Hepatocyte (in vitro differentiated cells): ENCODE results near the gene BRD4. TPM values are rescaled to one million over a fixed set of nuclear protein-coding genes. Genes with fewer than 3 reads are reported as not detected.

Experiments used
- DNase-seq: peaks from one replicate; pipeline ENCODE4 v3.0.0-alpha.2; 2016; ENCODE audit warnings: low spot score
- H2AFZ ChIP-seq: fragments of 200-600 bp; sonication (generic); 2 replicates; pipeline ENCODE4 v1.6.0; 2016; ENCODE audit warnings: antibody characterized with exemption, mild to moderate bottlenecking
- H3K27ac ChIP-seq: fragments of 200-600 bp; sonication (generic); 2 replicates; pipeline ENCODE4 v1.5.1; 2016; ENCODE audit warnings: mild to moderate bottlenecking
- H3K27me3 ChIP-seq: fragments of 200-600 bp; sonication (generic); 2 replicates; pipeline ENCODE4 v1.6.1; 2016
- H3K36me3 ChIP-seq: fragments of 200-600 bp; sonication (generic); replicated peaks from 2 replicates; pipeline ENCODE4 v1.5.1; 2016; ENCODE audit warnings: low read depth; ENCODE audit not compliant: insufficient read depth
- H3K4me1 ChIP-seq: fragments of 200-600 bp; sonication (generic); 2 replicates; pipeline ENCODE4 v1.5.1; 2016; ENCODE audit warnings: mild to moderate bottlenecking, moderate library complexity; ENCODE audit not compliant: insufficient read depth
- H3K4me2 ChIP-seq: fragments of 200-600 bp; sonication (generic); 2 replicates; pipeline ENCODE4 v1.6.0; 2016
- H3K4me3 ChIP-seq: fragments of 200-600 bp; sonication (generic); 2 replicates; pipeline ENCODE4 v1.5.1; 2016; ENCODE audit warnings: mild to moderate bottlenecking
- H3K79me2 ChIP-seq: fragments of 200-600 bp; sonication (generic); 2 replicates; pipeline ENCODE4 v1.6.0; 2017; ENCODE audit warnings: mild to moderate bottlenecking
- H3K9me2 ChIP-seq: fragments of 200-600 bp; sonication (generic); replicated peaks from 2 replicates; pipeline ENCODE4 v1.6.0; 2017; ENCODE audit warnings: mild to moderate bottlenecking; ENCODE audit not compliant: insufficient read depth
- H3K9me3 ChIP-seq: fragments of 200-600 bp; sonication (generic); 2 replicates; pipeline ENCODE4 v1.5.1; 2016; ENCODE audit warnings: low read depth, mild to moderate bottlenecking
- H4K20me1 ChIP-seq: fragments of 200-600 bp; sonication (generic); 2 replicates; pipeline ENCODE4 v1.6.0; 2016; ENCODE audit warnings: mild to moderate bottlenecking; ENCODE audit not compliant: insufficient read depth, poor library complexity, severe bottlenecking
- EZH2 ChIP-seq: fragments of 200-600 bp; sonication (generic); IDR thresholded peaks from 2 replicates; pipeline ENCODE4 v1.6.1; 2016; ENCODE audit warnings: antibody characterized with exemption, mild to moderate bottlenecking, borderline replicate concordance
- EZH2phosphoT487 ChIP-seq: fragments of 200-600 bp; sonication (generic); IDR thresholded peaks from one replicate; pipeline ENCODE4 v1.6.1; 2018; ENCODE audit warnings: antibody characterized with exemption, mild to moderate bottlenecking, low read depth, moderate library complexity; ENCODE audit not compliant: unreplicated experiment, severe bottlenecking
- WGBS: methylation state at CpG from one replicate; pipeline ENCODE4 v1.1.6; 2016; ENCODE audit warnings: low lambda C conversion rate; ENCODE audit errors: missing lambda C conversion rate; 5-methylcytosine and 5-hydroxymethylcytosine counted together
- polyA plus RNA-seq: library from polyadenylated mRNA; unstranded; fragments of >200 nt; fragmentation: Nextera tagmentation; extraction: Ambion mirVana; gene quantifications from 2 replicates; pipeline ENCODE4 v1.2.1, GENCODE V29; 2016
- total RNA-seq: library from RNA; depleted of rRNA; stranded (reverse); fragments of >200 nt; gene quantifications from 2 replicates; pipeline ENCODE4 v1.2.3, GENCODE V29; 2014
- TF ChIP-seq, protein P1 (sequence below): fragments of 200-600 bp; sonication (generic); IDR thresholded peaks from 2 replicates; pipeline ENCODE4 v1.5.1; 2016; ENCODE audit warnings: antibody characterized with exemption, mild to moderate bottlenecking; ENCODE audit not compliant: poor library complexity

The BRD4 gene
- total and polyA plus RNA-seq, 2 experiments from 2014 or later = 18.0 to 88.4 TPM

- Histone ChIP-seq H3K27me3 (no peaks in the 10 kb centered on the region), H3K4me1 (peaks cover 90% of the 10 kb centered on the region), H4K20me1 (peaks cover 100% of the 10 kb centered on the region), H3K79me2 (peaks cover 100% of the 10 kb centered on the region), H3K4me3 (no peak overlapping the region), H3K9me2 (no peaks in the 10 kb centered on the region), H3K9me3 (no peaks in the 10 kb centered on the region), H3K4me2 (peak overlapping the region; percentile 14), H3K27ac (peak overlapping the region; percentile 54), H2AFZ (no peak overlapping the region), H3K36me3 (no peaks in the 10 kb centered on the region)
- 89% methylated on average over 5 of the region's 5 CpGs for WGBS
- TF ChIP-seq EZH2 = no peak
- TF ChIP-seq, protein P1, sequence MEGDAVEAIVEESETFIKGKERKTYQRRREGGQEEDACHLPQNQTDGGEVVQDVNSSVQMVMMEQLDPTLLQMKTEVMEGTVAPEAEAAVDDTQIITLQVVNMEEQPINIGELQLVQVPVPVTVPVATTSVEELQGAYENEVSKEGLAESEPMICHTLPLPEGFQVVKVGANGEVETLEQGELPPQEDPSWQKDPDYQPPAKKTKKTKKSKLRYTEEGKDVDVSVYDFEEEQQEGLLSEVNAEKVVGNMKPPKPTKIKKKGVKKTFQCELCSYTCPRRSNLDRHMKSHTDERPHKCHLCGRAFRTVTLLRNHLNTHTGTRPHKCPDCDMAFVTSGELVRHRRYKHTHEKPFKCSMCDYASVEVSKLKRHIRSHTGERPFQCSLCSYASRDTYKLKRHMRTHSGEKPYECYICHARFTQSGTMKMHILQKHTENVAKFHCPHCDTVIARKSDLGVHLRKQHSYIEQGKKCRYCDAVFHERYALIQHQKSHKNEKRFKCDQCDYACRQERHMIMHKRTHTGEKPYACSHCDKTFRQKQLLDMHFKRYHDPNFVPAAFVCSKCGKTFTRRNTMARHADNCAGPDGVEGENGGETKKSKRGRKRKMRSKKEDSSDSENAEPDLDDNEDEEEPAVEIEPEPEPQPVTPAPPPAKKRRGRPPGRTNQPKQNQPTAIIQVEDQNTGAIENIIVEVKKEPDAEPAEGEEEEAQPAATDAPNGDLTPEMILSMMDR = no peak
- TF ChIP-seq EZH2phosphoT487 = no peak
- no peak for DNase-seq
Observed at GRCh38 chr19:15284091-15284490, 48.2 kb downstream of the BRD4 start.

DNA sequence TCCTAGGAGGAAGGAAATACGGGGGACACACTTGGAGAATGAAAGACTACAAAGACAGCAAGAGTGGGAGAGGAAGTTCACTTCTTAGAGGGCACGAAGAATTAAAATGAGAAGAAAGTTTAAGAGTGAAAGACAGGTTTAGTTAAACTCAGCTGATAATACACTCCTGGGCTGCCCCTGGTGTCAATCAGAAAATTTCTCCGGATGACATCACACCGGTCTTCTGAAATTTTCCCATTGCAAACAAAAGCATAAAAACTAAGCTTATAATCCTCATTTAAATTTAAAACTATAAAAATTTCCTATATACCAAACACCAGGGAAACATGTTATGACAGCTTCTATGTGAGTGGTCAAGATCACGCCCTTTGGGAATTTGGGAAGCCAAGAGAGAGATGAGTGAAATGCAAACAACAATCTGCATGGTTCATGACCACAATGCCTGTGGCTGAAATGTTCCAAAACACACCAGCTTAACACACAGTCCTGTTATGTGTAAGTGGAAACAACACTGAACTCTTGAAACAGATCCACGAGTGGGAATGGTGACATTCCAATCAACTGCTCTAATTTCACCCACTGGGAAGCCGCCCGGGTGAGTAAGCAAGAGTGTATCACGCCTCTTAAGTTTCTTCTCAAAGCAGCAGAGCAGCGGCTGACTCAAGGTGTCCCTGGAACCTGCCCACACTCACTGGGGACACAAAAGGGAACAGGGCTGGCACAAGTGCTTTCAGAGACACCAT, 49.0 kb downstream of the BRD4 start:
- Histone ChIP-seq H3K4me1 (peaks cover 82% of the 10 kb centered on the region), H3K9me3 (no peaks in the 10 kb centered on the region), H3K4me2 (peak overlapping the region; percentile 10), H3K36me3 (no peaks in the 10 kb centered on the region), H3K27ac (peak overlapping the region; percentile 54), H2AFZ (no peak overlapping the region), H3K79me2 (peaks cover 100% of the 10 kb centered on the region), H3K4me3 (no peak overlapping the region), H3K9me2 (no peaks in the 10 kb centered on the region), H4K20me1 (peaks cover 100% of the 10 kb centered on the region), H3K27me3 (no peaks in the 10 kb centered on the region)
- TF ChIP-seq, protein P1 = no peak
- TF ChIP-seq EZH2 (no peak), EZH2phosphoT487 (no peak)
- no peak for DNase-seq
- 79% methylated on average over 10 of the region's 10 CpGs for WGBS

DNA sequence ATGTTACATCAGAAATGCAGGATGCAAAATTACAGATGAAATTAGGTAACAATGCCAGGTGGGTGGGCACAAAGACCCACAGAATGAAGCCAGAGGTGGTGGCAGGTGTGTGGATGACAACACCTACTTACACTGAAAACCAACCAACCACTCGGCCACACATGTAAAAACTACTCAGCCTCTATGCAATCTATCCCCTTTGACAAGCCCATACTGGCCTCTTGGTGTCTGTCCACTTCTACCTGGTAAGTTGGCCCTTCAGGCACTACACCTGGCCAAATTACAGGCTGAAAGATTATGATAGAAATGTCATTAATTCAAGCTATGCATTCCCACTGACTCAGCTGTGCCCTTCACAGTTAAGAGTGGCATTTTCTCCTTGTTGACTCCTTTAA, 50.0 kb downstream of the BRD4 start:
- no peak overlapping the region for H3K4me2 ChIP-seq
- no peak for DNase-seq
- no peaks in the 10 kb centered on the region for H3K9me2 ChIP-seq
- H3K4me3 ChIP-seq = no peak overlapping the region
- H3K27me3 ChIP-seq = no peaks in the 10 kb centered on the region
- H3K79me2 ChIP-seq = peaks cover 100% of the 10 kb centered on the region
- no peak for TF ChIP-seq EZH2phosphoT487
- TF ChIP-seq, protein P1 = no peak
- TF ChIP-seq EZH2 = no peak
- H3K9me3 ChIP-seq = no peaks in the 10 kb centered on the region
- no peaks in the 10 kb centered on the region for H3K36me3 ChIP-seq
- H3K27ac ChIP-seq = peak overlapping the region; percentile 78
- H2AFZ ChIP-seq = no peak overlapping the region
- WGBS = 67% methylated on average over 1 of the region's 1 CpG
- peaks cover 73% of the 10 kb centered on the region for H3K4me1 ChIP-seq
- H4K20me1 ChIP-seq = peaks cover 100% of the 10 kb centered on the region
